AG09309 (cell line): ENCODE results near the gene TLCD2.
A peak's percentile ranks its signal among the peaks of the same experiment; 100 is the strongest.

Experiments used
- DNase-seq: peaks from one replicate; pipeline ENCODE4 v3.0.0-alpha.2; 2010; ENCODE audit warnings: low read depth
- H3K4me3 ChIP-seq: 2 replicates; pipeline ENCODE4 v1.5.1; 2011; ENCODE audit warnings: mild to moderate bottlenecking, low read depth, low read length, moderate library complexity; ENCODE audit not compliant: control insufficient read depth
- TF ChIP-seq, protein P1 (sequence below): IDR thresholded peaks from 2 replicates; pipeline ENCODE4 v1.5.1; 2011; ENCODE audit warnings: mild to moderate bottlenecking, low read depth, low read length, inconsistent platforms; ENCODE audit not compliant: insufficient read depth, control insufficient read depth; ENCODE audit errors: missing control alignments

TLCD2 gene, protein sequence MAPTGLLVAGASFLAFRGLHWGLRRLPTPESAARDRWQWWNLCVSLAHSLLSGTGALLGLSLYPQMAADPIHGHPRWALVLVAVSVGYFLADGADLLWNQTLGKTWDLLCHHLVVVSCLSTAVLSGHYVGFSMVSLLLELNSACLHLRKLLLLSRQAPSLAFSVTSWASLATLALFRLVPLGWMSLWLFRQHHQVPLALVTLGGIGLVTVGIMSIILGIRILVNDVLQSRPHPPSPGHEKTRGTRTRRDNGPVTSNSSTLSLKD

DNA sequence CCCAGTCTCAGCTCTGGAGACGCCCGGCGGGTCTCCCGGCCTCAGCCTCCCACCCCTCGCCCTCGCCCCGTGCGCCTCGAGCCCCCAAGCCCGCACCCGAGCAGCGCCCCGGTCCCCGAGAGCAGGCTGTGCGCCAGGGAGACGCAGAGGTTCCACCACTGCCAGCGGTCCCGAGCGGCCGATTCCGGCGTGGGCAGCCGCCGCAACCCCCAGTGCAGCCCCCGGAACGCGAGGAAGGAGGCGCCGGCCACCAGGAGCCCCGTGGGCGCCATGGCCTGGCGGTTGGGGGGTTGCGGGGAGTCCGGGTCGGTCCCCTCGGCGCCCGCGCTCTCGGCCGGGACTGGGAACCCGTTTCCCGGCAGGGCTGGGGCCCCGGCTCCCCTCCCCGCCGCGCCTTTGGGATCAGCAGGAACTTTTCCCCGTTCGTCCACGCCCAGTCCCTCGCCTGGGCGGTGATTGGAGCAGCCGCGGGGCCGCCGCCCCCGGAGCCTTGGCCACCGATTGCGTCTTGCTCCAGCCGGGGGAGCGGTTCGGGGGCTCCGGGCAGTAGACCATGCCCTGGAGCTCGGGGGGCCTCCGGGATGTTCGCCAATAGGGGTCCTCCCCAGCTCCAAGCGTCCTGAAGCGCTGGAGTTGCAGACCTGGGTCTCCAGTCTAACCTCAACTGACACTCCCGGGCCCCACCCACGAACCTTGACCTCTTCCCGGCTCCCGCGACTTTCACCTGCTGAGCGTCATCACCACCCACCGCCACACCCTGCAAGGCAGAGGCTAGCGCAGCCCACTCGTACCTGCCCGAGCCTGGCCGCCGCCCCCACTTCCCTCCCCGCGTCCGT, at the start of gene TLCD2:
Gene TLCD2 (minus strand): TSS at position 407 of the 836 bp plus-strand sequence. CDS start 135 bp downstream, at position 272.
- peak; percentile 18 for DNase-seq
- peak within 1 kb of the TSS; percentile 33 for H3K4me3 ChIP-seq
- TF ChIP-seq, protein P1, sequence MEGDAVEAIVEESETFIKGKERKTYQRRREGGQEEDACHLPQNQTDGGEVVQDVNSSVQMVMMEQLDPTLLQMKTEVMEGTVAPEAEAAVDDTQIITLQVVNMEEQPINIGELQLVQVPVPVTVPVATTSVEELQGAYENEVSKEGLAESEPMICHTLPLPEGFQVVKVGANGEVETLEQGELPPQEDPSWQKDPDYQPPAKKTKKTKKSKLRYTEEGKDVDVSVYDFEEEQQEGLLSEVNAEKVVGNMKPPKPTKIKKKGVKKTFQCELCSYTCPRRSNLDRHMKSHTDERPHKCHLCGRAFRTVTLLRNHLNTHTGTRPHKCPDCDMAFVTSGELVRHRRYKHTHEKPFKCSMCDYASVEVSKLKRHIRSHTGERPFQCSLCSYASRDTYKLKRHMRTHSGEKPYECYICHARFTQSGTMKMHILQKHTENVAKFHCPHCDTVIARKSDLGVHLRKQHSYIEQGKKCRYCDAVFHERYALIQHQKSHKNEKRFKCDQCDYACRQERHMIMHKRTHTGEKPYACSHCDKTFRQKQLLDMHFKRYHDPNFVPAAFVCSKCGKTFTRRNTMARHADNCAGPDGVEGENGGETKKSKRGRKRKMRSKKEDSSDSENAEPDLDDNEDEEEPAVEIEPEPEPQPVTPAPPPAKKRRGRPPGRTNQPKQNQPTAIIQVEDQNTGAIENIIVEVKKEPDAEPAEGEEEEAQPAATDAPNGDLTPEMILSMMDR: no peak

DNA sequence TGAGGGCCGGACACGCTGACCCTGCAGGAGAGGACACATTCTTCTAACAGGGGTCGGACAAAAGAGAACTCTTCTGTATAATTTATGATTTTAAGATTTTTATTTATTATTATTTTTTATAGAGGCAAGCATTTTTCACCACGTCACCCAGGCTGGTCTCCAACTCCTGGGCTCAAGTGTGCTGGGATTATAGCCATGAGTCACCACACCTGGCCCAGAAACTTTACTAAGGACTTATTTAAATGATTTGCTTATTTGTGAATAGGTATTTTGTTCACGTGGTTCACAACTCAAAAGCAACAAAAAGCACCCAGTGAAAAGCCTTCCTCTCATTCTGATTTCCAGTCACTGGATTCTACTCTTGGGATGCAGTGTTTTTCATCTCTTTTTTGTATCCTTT, 49.4 kb upstream of the TLCD2 start:
- no peak overlapping the region for H3K4me3 ChIP-seq
- TF ChIP-seq, protein P1: no peak
- no peak for DNase-seq

DNA sequence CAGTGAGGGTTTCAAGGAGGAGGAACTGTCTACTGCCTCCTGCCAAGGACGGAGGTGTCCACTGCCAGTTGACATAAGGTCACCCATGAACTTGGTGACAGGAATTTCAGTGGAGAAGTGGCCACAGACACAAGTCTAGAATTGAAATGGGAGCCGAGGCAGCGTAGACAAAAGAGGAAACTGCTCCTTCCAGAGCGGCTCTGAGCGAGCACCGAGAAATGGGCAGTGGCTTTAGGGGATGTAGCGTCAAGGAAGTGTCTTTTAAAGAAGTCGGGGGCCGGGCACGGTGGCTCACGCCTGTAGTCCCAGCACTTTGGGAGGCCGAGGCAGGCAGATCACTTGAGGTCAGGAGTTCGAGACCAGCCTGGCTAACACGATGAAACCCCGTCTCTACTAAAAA, 48.6 kb upstream of the TLCD2 start:
- TF ChIP-seq, protein P1: no peak
- no peak for DNase-seq

DNA sequence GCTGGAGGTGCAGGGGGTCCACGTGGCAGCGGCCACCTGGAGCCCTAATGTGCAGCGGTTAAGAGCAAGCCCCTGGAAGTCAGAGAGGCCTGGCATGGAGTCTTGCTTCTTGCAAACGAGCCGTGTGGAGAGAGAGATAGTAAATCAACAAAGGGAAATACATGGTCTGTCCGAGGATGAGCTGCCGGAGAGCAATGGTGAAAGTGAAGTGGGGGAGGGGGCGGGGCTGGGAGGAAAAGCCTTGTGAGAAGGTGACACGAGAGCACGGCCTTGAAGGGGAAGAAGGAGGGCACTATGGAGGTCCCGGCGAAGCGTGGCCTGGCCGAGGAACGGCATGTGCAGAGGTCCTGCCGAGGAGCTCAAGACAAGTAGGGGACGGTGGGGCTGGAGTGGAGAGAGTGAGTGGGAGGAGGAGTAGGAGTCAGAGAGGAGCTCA, 45.7 kb upstream of the TLCD2 start:
- no peak overlapping the region for H3K4me3 ChIP-seq
- DNase-seq: no peak
- TF ChIP-seq, protein P1: no peak

More for the DNA sequence above, 48.6 kb upstream of the TLCD2 start:
- H3K4me3 ChIP-seq: no peak overlapping the region

DNA sequence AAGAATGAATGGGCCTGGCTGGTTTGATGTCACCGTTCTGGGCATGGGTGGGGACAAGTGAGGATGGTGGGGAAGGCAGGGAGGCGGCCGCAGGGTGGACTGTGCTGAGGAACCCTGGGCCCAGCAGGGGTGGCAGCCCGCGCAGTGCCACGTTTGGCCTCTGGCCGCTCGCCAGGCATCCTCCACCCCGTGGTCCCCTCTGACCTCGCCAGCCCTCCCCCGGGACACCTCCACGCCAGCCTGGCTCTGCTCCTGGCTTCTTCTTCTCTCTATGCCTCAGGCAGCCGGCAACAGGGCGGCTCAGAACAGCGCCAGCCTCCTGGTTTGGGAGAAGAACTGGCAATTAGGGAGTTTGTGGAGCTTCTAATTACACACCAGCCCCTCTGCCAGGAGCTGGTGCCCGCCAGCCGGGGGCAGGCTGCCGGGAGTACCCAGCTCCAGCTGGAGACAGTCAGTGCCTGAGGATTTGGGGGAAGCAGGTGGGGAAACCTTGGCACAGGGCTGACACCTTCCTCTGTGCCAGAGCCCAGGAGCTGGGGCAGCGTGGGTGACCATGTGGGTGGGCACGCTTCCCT, 45.2 kb upstream of the TLCD2 start:
- no peak overlapping the region for H3K4me3 ChIP-seq
- DNase-seq: no peak
- TF ChIP-seq, protein P1: no peak

DNA sequence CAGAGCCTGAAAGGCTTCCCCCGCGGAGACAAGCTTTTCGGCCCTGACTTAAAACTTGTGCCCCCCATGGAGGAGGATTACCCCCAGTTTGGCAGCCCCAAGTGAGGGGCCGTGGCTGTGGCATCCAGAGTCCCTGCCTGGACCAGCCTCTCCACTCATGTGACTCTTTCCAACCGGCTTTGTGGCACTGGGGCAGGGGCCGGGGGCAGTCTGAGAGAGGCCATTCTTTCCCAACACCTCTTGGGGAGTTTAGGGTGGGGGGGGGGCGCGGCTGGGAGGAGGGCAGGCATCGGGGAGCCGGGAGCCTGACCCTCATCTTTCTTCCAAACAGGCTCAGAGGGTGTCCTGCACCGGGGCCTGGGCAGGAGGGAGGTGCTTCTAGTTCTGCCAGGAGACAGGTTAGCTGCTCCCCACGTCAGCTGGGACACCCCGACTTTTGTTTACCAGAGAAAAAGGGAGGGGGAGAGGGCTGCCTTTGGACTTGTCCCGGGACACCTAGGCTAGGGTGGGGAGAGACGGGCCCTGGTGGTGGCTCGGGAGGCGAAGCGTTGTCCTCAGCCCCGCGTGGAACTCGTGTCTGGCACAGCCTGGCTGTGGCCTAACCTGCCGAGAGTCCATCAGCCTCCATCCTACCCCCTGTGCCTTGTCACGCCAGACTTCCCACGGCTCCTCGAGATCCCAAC, 44.4 kb upstream of the TLCD2 start:
- TF ChIP-seq, protein P1: no peak
- no peak for DNase-seq
- no peak overlapping the region for H3K4me3 ChIP-seq
